ENCODE data around the gene RAB4A. TPM values are rescaled to one million over a fixed set of nuclear protein-coding genes. Genes with fewer than 3 reads are reported as not detected.

The RAB4A gene
- total and polyA plus RNA-seq, 2 of the 13 experiments (the other 11 are each of a cell fraction or from before 2014, with no cell fraction given), result 56.0 to 80.1 TPM

DNA sequence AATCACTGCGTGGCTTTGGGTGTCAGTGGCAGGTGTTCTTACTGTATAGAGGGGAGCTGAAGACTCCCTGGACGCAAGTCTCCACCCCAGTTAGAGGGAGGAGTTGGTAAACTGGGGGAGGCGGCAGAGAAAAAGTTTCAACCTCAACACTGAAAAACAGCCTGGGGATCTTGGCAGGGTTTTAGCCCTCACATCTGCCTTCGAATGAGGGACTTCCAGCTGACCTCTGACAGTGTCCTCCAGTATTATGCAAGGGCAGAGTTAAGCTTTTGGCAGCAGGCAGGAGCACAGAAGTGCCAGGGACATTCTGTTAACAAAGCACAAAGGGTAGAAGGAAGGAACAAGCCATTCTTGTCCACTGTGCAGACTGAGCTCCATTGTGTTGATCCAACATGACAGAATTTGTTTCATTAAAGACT, 41.2 kb upstream of the RAB4A start (continued):
- no peak for TF ChIP-seq NAIF1 (CRISPR knock-in tag; IDR thresholded peaks at IDR 0.05; ENCODE audit: borderline replicate concordance)
- TF ChIP-seq, protein P1, sequence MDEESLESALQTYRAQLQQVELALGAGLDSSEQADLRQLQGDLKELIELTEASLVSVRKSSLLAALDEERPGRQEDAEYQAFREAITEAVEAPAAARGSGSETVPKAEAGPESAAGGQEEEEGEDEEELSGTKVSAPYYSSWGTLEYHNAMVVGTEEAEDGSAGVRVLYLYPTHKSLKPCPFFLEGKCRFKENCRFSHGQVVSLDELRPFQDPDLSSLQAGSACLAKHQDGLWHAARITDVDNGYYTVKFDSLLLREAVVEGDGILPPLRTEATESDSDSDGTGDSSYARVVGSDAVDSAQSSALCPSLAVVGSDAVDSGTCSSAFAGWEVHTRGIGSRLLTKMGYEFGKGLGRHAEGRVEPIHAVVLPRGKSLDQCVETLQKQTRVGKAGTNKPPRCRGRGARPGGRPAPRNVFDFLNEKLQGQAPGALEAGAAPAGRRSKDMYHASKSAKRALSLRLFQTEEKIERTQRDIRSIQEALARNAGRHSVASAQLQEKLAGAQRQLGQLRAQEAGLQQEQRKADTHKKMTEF (CRISPR knock-in tag; IDR thresholded peaks at IDR 0.05), result no peak
- TF ChIP-seq HNRNPK (IDR thresholded peaks at IDR 0.05; ENCODE audit: low read depth, low read length, poor library complexity, severe bottlenecking), result no peak
- TF ChIP-seq HNRNPL (IDR thresholded peaks at IDR 0.05; ENCODE audit: low read depth, low read length), result no peak
- no peak for TF ChIP-seq ZNF614 (CRISPR knock-in tag; IDR thresholded peaks at IDR 0.05; ENCODE audit: borderline replicate concordance)
- TF ChIP-seq, protein P2, sequence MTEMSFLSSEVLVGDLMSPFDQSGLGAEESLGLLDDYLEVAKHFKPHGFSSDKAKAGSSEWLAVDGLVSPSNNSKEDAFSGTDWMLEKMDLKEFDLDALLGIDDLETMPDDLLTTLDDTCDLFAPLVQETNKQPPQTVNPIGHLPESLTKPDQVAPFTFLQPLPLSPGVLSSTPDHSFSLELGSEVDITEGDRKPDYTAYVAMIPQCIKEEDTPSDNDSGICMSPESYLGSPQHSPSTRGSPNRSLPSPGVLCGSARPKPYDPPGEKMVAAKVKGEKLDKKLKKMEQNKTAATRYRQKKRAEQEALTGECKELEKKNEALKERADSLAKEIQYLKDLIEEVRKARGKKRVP (CRISPR knock-in tag; IDR thresholded peaks at IDR 0.05), result no peak
- TF ChIP-seq HNF4A (CRISPR knock-in tag; IDR thresholded peaks at IDR 0.05), result 0 out of 2 replicates have a peak, but pooled peaks have one; percentile 22
- no peak for TF ChIP-seq NFATC3 (CRISPR knock-in tag; IDR thresholded peaks at IDR 0.05)
- no peak for TF ChIP-seq POLR2A (IDR thresholded peaks at IDR 0.05; ENCODE audit: insufficient read depth in 1 of 2, low read depth in 2 of 2, low read length in 2 of 2)
- peak; percentile 41; the same call in 1 of the 2 replicates for TF ChIP-seq ZMYM3 (CRISPR knock-in tag; IDR thresholded peaks at IDR 0.05)

All from HepG2 (cell line).